ENCODE results near the gene TBL1XR1.

TBL1XR1 gene

GRCh38 chr3:177098551-177098950, 98.7 kb downstream of the TBL1XR1 start:
- WGBS (ENCODE audit: insufficient coverage, insufficient read length), result no CpG with 5 or more reads among the region's 2 CpGs
- Histone ChIP-seq H3K4me1 (ENCODE audit: control insufficient read depth, insufficient read depth, low read length) (peaks cover 2% of the 10 kb centered on the region; the same call in 1 of the 2 replicates), H3K9me3 (ENCODE audit: control insufficient read depth, insufficient read depth, low read length) (no peaks in the 10 kb centered on the region), H3K27me3 (ENCODE audit: control insufficient read depth, insufficient read depth, low read length) (no peaks in the 10 kb centered on the region), H3K27ac (ENCODE audit: low read length) (no peak overlapping the region), H3K36me3 (ENCODE audit: control insufficient read depth, insufficient read depth, low read length) (no peaks in the 10 kb centered on the region), H3K4me3 (ENCODE audit: low read length) (no peak overlapping the region)
- DNase-seq (ENCODE audit: low read depth, low spot score), result no peak

- no CpG with 5 or more reads among the region's 1 CpG for WGBS (ENCODE audit: insufficient coverage, insufficient read length)
- DNase-seq (ENCODE audit: low read depth, low spot score), result no peak
- no peaks in the 10 kb centered on the region for H3K27me3 ChIP-seq (ENCODE audit: control insufficient read depth, insufficient read depth, low read length)
- no peaks in the 10 kb centered on the region for H3K9me3 ChIP-seq (ENCODE audit: control insufficient read depth, insufficient read depth, low read length)
- H3K36me3 ChIP-seq (ENCODE audit: control insufficient read depth, insufficient read depth, low read length), result no peaks in the 10 kb centered on the region
- H3K4me3 ChIP-seq (ENCODE audit: low read length), result no peak overlapping the region
- H3K27ac ChIP-seq (ENCODE audit: low read length), result no peak overlapping the region
- H3K4me1 ChIP-seq (ENCODE audit: control insufficient read depth, insufficient read depth, low read length), result no peaks in the 10 kb centered on the region
Observed at GRCh38 chr3:177096615-177097014, 100.7 kb downstream of the TBL1XR1 start.

DNA sequence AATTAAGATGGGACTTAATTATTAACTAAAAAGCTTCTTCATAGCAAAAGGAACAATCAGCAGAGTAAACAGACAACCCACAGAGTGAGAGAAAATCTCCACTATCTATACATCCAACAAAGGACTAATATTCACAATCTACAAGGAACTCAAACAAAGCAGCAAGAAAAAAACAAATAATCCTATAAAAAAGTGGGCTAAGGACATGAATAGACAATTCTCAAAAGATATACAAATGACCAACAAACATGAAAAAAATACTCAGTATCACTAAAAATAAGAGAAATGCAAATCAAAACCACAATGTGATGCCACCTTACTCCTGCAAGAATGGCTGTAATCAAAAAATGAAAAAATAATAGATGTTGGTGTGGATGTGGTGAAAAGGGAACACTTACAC, 103.3 kb downstream of the TBL1XR1 start:
- Histone ChIP-seq H3K36me3 (ENCODE audit: control insufficient read depth, insufficient read depth, low read length) (no peaks in the 10 kb centered on the region), H3K27ac (ENCODE audit: low read length) (no peak overlapping the region), H3K4me1 (ENCODE audit: control insufficient read depth, insufficient read depth, low read length) (no peaks in the 10 kb centered on the region), H3K4me3 (ENCODE audit: low read length) (no peak overlapping the region), H3K27me3 (ENCODE audit: control insufficient read depth, insufficient read depth, low read length) (no peaks in the 10 kb centered on the region), H3K9me3 (ENCODE audit: control insufficient read depth, insufficient read depth, low read length) (no peaks in the 10 kb centered on the region)
- no peak for DNase-seq (ENCODE audit: low read depth, low spot score)

DNA sequence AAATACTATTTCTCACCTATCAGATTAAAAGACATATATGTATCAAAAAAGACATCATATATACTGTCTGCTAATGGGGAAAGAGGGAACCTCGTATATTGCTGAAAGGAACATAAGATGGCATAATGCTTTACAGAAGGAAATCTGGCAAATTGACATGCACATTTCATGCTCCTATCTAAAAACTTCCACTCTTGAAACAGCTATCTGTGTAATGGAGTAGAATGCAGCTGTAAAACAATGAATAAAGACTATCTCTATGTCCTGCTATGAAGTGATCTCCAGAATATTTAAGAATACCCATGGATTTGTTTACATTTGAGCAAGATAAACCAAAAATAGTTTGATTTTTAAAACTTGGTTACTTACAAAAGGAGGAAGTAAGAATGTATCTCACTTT, 107.4 kb downstream of the TBL1XR1 start:
- Histone ChIP-seq H3K4me3 (ENCODE audit: low read length) (no peak overlapping the region), H3K36me3 (ENCODE audit: control insufficient read depth, insufficient read depth, low read length) (no peaks in the 10 kb centered on the region), H3K9me3 (ENCODE audit: control insufficient read depth, insufficient read depth, low read length) (no peaks in the 10 kb centered on the region), H3K4me1 (ENCODE audit: control insufficient read depth, insufficient read depth, low read length) (no peaks in the 10 kb centered on the region), H3K27me3 (ENCODE audit: control insufficient read depth, insufficient read depth, low read length) (no peaks in the 10 kb centered on the region), H3K27ac (ENCODE audit: low read length) (no peak overlapping the region)
- no peak for DNase-seq (ENCODE audit: low read depth, low spot score)
- no CpG with 5 or more reads among the region's 1 CpG for WGBS (ENCODE audit: insufficient coverage, insufficient read length)

- Histone ChIP-seq H3K27ac (ENCODE audit: low read length) (no peak overlapping the region), H3K4me1 (ENCODE audit: control insufficient read depth, insufficient read depth, low read length) (no peaks in the 10 kb centered on the region), H3K27me3 (ENCODE audit: control insufficient read depth, insufficient read depth, low read length) (no peaks in the 10 kb centered on the region), H3K9me3 (ENCODE audit: control insufficient read depth, insufficient read depth, low read length) (no peaks in the 10 kb centered on the region), H3K4me3 (ENCODE audit: low read length) (no peak overlapping the region), H3K36me3 (ENCODE audit: control insufficient read depth, insufficient read depth, low read length) (no peaks in the 10 kb centered on the region)
- DNase-seq (ENCODE audit: low read depth, low spot score), result no peak
- no CpG with 5 or more reads among the region's 3 CpGs for WGBS (ENCODE audit: insufficient coverage, insufficient read length)
Observed at GRCh38 chr3:177089110-177089509, 108.2 kb downstream of the TBL1XR1 start.

- no peak overlapping the region for H3K27ac ChIP-seq (ENCODE audit: low read length)
- WGBS (ENCODE audit: insufficient coverage, insufficient read length), result no CpG with 5 or more reads among the region's 2 CpGs
- no peak overlapping the region for H3K4me3 ChIP-seq (ENCODE audit: low read length)
- no peak for DNase-seq (ENCODE audit: low read depth, low spot score)
- H3K4me1 ChIP-seq (ENCODE audit: control insufficient read depth, insufficient read depth, low read length), result no peaks in the 10 kb centered on the region
- H3K9me3 ChIP-seq (ENCODE audit: control insufficient read depth, insufficient read depth, low read length), result no peaks in the 10 kb centered on the region
- H3K27me3 ChIP-seq (ENCODE audit: control insufficient read depth, insufficient read depth, low read length), result no peaks in the 10 kb centered on the region
- no peaks in the 10 kb centered on the region for H3K36me3 ChIP-seq (ENCODE audit: control insufficient read depth, insufficient read depth, low read length)
Observed at GRCh38 chr3:177085794-177086193, 111.5 kb downstream of the TBL1XR1 start.

GRCh38 chr3:177084616-177085015, 112.7 kb downstream of the TBL1XR1 start:
- no peak overlapping the region for H3K4me3 ChIP-seq (ENCODE audit: low read length)
- no peaks in the 10 kb centered on the region for H3K36me3 ChIP-seq (ENCODE audit: control insufficient read depth, insufficient read depth, low read length)
- H3K27me3 ChIP-seq (ENCODE audit: control insufficient read depth, insufficient read depth, low read length), result no peaks in the 10 kb centered on the region
- no peak for DNase-seq (ENCODE audit: low read depth, low spot score)
- H3K4me1 ChIP-seq (ENCODE audit: control insufficient read depth, insufficient read depth, low read length), result no peaks in the 10 kb centered on the region
- no peaks in the 10 kb centered on the region for H3K9me3 ChIP-seq (ENCODE audit: control insufficient read depth, insufficient read depth, low read length)
- H3K27ac ChIP-seq (ENCODE audit: low read length), result no peak overlapping the region
- no CpG with 5 or more reads among the region's 3 CpGs for WGBS (ENCODE audit: insufficient coverage, insufficient read length)

GRCh38 chr3:177080122-177080521, 117.2 kb downstream of the TBL1XR1 start:
- DNase-seq (ENCODE audit: low read depth, low spot score), result no peak
- Histone ChIP-seq H3K27me3 (ENCODE audit: control insufficient read depth, insufficient read depth, low read length) (no peaks in the 10 kb centered on the region), H3K27ac (ENCODE audit: low read length) (no peak overlapping the region), H3K9me3 (ENCODE audit: control insufficient read depth, insufficient read depth, low read length) (no peaks in the 10 kb centered on the region), H3K36me3 (ENCODE audit: control insufficient read depth, insufficient read depth, low read length) (no peaks in the 10 kb centered on the region), H3K4me3 (ENCODE audit: low read length) (no peak overlapping the region), H3K4me1 (ENCODE audit: control insufficient read depth, insufficient read depth, low read length) (no peaks in the 10 kb centered on the region; the same call in 1 of the 2 replicates)
- WGBS (ENCODE audit: insufficient coverage, insufficient read length), result no CpG with 5 or more reads among the region's 1 CpG

DNA sequence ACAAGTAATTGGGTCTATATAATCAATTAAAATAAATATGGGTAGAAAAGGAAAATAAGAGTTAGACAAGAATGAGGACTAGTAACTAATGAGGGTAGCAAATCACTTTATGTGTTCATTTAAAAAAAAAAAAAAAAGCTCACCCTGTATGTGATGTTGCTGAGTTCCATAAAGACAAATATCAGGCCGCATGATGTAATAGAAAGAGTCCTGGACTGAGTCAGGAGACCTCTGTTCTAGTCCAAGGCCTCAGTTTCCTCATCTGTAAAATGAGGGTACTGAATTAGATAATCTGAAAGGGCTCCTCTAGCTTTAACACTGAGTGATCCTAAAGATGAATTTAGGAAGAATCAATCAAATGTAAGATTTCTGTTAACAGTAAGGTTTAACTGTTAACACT, 117.6 kb downstream of the TBL1XR1 start:
- Histone ChIP-seq H3K4me3 (ENCODE audit: low read length) (no peak overlapping the region), H3K4me1 (ENCODE audit: control insufficient read depth, insufficient read depth, low read length) (no peaks in the 10 kb centered on the region; the same call in 1 of the 2 replicates), H3K9me3 (ENCODE audit: control insufficient read depth, insufficient read depth, low read length) (no peaks in the 10 kb centered on the region), H3K27ac (ENCODE audit: low read length) (no peak overlapping the region), H3K36me3 (ENCODE audit: control insufficient read depth, insufficient read depth, low read length) (no peaks in the 10 kb centered on the region), H3K27me3 (ENCODE audit: control insufficient read depth, insufficient read depth, low read length) (no peaks in the 10 kb centered on the region)
- no CpG with 5 or more reads among the region's 1 CpG for WGBS (ENCODE audit: insufficient coverage, insufficient read length)
- no peak for DNase-seq (ENCODE audit: low read depth, low spot score)

- Histone ChIP-seq H3K9me3 (ENCODE audit: control insufficient read depth, insufficient read depth, low read length) (no peaks in the 10 kb centered on the region), H3K4me1 (ENCODE audit: control insufficient read depth, insufficient read depth, low read length) (no peaks in the 10 kb centered on the region; the same call in 1 of the 2 replicates), H3K36me3 (ENCODE audit: control insufficient read depth, insufficient read depth, low read length) (no peaks in the 10 kb centered on the region), H3K4me3 (ENCODE audit: low read length) (no peak overlapping the region), H3K27me3 (ENCODE audit: control insufficient read depth, insufficient read depth, low read length) (no peaks in the 10 kb centered on the region), H3K27ac (ENCODE audit: low read length) (no peak overlapping the region)
- no peak for DNase-seq (ENCODE audit: low read depth, low spot score)
- WGBS (ENCODE audit: insufficient coverage, insufficient read length), result no CpG with 5 or more reads among the region's 4 CpGs
Observed at GRCh38 chr3:177071496-177072156, 125.7 kb downstream of the TBL1XR1 start.
